ENCODE data around the gene GRK6.

GRK6 gene

GRCh38 chr5:177427211-177427822 is 841 bp downstream of the GRK6 start:
- no peak for DNase-seq

- no peak for DNase-seq
These were observed 1.6 kb downstream of the GRK6 start for GRCh38 chr5:177427919-177428573.

GRCh38 chr5:177428574-177429217 is 2.2 kb downstream of the GRK6 start:
- DNase-seq, result no peak

GRCh38 chr5:177429248-177430040 is 3.0 kb downstream of the GRK6 start:
- DNase-seq, result peak; percentile 76

GRCh38 chr5:177430140-177430951 is 3.9 kb downstream of the GRK6 start:
- no peak for DNase-seq

- DNase-seq, result no peak
These were observed 4.5 kb downstream of the GRK6 start for GRCh38 chr5:177430972-177431316.

GRCh38 chr5:177431317-177432142 is 5.1 kb downstream of the GRK6 start:
- no peak for DNase-seq

GRCh38 chr5:177432143-177432838 is 5.8 kb downstream of the GRK6 start:
- DNase-seq, result no peak

GRCh38 chr5:177432839-177433657 is 6.6 kb downstream of the GRK6 start:
- no peak for DNase-seq

GRCh38 chr5:177433658-177434217 is 7.3 kb downstream of the GRK6 start:
- DNase-seq, result no peak

- DNase-seq, result no peak
These were observed 8.0 kb downstream of the GRK6 start for GRCh38 chr5:177434437-177434836.

GRCh38 chr5:177434942-177435738 is 8.7 kb downstream of the GRK6 start:
- DNase-seq, result no peak

- DNase-seq, result no peak
These were observed 9.5 kb downstream of the GRK6 start for GRCh38 chr5:177435847-177436536.

- no peak for DNase-seq
These were observed 11.1 kb downstream of the GRK6 start for GRCh38 chr5:177437623-177438022.

GRCh38 chr5:177438468-177438867 is 12.0 kb downstream of the GRK6 start:
- no peak for DNase-seq

GRCh38 chr5:177439518-177440053 is 13.1 kb downstream of the GRK6 start:
- no peak for DNase-seq

- DNase-seq, result no peak
These were observed 13.9 kb downstream of the GRK6 start for GRCh38 chr5:177440211-177440989.

All from femur (tissue), 1 donor.